Right lobe of liver (tissue), 4 donors: ENCODE results near the gene SNRNP40.

ENCODE experiments used
- POLR2A ChIP-seq: fragments of 450-650 bp; IDR thresholded peaks from one replicate; pipeline ENCODE4 v1.6.1; 2017; ENCODE audit warnings: antibody characterized with exemption, mild to moderate bottlenecking
- TF ChIP-seq, protein P1 (sequence below), 4 donors: fragments of 200-600 bp in 3 of 4; fragments of 450-650 bp in 1 of 4; IDR thresholded peaks; one replicate each; pipeline versions ENCODE4 v1.5.1 to v1.8.0; 2016 to 2022; ENCODE audit warnings: antibody characterized with exemption in 4 of 4, mild to moderate bottlenecking in 2 of 4
- donor health status: DM: no; HTN: no; CAD: no.
- donor health status: DM: no; HTN: no; CAD: no.
- donor health status: DM: no; HTN: yes; CAD: no.

DNA sequence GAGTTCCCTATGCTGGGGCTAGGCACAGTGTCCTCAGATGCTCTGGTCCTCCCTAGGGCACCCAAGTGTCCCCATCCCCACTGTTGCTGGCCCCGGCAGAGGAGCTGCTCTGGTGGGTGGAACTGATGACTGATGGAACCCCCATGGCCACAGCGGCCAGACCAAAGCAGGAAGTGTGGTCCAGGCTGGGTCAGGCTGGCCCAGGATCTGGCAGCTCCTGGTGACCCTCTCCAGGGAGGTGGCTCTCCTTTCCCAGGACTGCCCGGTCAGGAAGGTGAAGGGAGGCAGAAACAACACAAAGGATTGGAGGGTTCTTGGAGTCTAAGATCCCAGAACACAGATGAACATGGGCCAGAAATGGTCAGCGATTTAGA is 58.0 kb downstream of the SNRNP40 start:
- TF ChIP-seq, protein P1, sequence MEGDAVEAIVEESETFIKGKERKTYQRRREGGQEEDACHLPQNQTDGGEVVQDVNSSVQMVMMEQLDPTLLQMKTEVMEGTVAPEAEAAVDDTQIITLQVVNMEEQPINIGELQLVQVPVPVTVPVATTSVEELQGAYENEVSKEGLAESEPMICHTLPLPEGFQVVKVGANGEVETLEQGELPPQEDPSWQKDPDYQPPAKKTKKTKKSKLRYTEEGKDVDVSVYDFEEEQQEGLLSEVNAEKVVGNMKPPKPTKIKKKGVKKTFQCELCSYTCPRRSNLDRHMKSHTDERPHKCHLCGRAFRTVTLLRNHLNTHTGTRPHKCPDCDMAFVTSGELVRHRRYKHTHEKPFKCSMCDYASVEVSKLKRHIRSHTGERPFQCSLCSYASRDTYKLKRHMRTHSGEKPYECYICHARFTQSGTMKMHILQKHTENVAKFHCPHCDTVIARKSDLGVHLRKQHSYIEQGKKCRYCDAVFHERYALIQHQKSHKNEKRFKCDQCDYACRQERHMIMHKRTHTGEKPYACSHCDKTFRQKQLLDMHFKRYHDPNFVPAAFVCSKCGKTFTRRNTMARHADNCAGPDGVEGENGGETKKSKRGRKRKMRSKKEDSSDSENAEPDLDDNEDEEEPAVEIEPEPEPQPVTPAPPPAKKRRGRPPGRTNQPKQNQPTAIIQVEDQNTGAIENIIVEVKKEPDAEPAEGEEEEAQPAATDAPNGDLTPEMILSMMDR (IDR thresholded peaks at IDR 0.05), result no peak
- TF ChIP-seq POLR2A, result no peak
